K562 (cell line): ENCODE data around the gene PIK3CB. TPM values are rescaled to one million over a fixed set of nuclear protein-coding genes. Genes with fewer than 3 reads are reported as not detected.

Source experiments
- BRCA1 ChIP-seq, 2 experiments: fragments of 450-650 bp in 1 of 2; sonication (generic) in 1 of 2; formaldehyde crosslinking in 1 of 2; IDR thresholded peaks; 2 replicates each; pipeline versions ENCODE4 v1.5.0 to v1.6.1; 2017 to 2020; ENCODE audit warnings: mild to moderate bottlenecking in 1 of 2, missing genetic modification reagents in 1 of 2
- RBM22 ChIP-seq: fragments of 200-400 bp; formaldehyde crosslinking; IDR thresholded peaks from 2 replicates; pipeline ENCODE4 v1.6.1; 2018; ENCODE audit warnings: low read length, low read depth; ENCODE audit not compliant: poor library complexity, severe bottlenecking
- RFX7 ChIP-seq: fragments of 250-450 bp; sonication (Bioruptor Pico); IDR thresholded peaks from 2 replicates; pipeline ENCODE4 v1.5.1; 2021; ENCODE audit warnings: mild to moderate bottlenecking
- SMAD2 ChIP-seq: fragments of 150-350 bp; IDR thresholded peaks from 2 replicates; pipeline ENCODE4 v1.6.1; 2014; ENCODE audit warnings: low read depth, mild to moderate bottlenecking, low read length
- SNRNP70 ChIP-seq: fragments of 200-400 bp; formaldehyde crosslinking; optimal IDR thresholded peaks from 2 replicates; pipeline ENCODE3; 2017; ENCODE audit warnings: low read depth, low read length
- STAT5B ChIP-seq: fragments of 250-450 bp; sonication (Bioruptor Pico); IDR thresholded peaks from 2 replicates; pipeline ENCODE4 v1.8.0; 2021; ENCODE audit warnings: mild to moderate bottlenecking, inconsistent platforms
- TEAD4 ChIP-seq, 2 experiments: sonication (generic) in 1 of 2; formaldehyde crosslinking in 1 of 2; IDR thresholded peaks; 2 replicates each; pipeline versions ENCODE4 v1.6.1 to v1.8.0; 2012 to 2022; ENCODE audit warnings: borderline replicate concordance in 1 of 2, inconsistent platforms in 1 of 2, low read length in 1 of 2, mild to moderate bottlenecking in 1 of 2, missing genetic modification reagents in 1 of 2
- U2AF2 ChIP-seq: fragments of 200-400 bp; formaldehyde crosslinking; optimal IDR thresholded peaks from 2 replicates; pipeline ENCODE3; 2017; ENCODE audit warnings: low read depth, mild to moderate bottlenecking, low read length
- ZNF239 ChIP-seq: fragments of 250-450 bp; sonication (Bioruptor Pico); IDR thresholded peaks from 2 replicates; pipeline ENCODE4 v1.4.0; 2020; ENCODE audit warnings: mild to moderate bottlenecking
- ZNF263 ChIP-seq: sonication (generic); formaldehyde crosslinking; IDR thresholded peaks from 2 replicates; pipeline ENCODE4 v1.8.0; 2022; ENCODE audit warnings: mild to moderate bottlenecking, missing genetic modification reagents, borderline replicate concordance
- ZNF316 ChIP-seq: fragments of 450-650 bp; IDR thresholded peaks from 2 replicates; pipeline ENCODE4 v1.6.1; 2016
- ZNF354B ChIP-seq: fragments of 250-450 bp; sonication (Bioruptor Pico); IDR thresholded peaks from 2 replicates; pipeline ENCODE4 v1.4.0; 2020
- ZNF57 ChIP-seq: fragments of 450-650 bp; formaldehyde crosslinking; IDR thresholded peaks from 2 replicates; pipeline ENCODE4 v1.4.0; 2020; ENCODE audit warnings: mild to moderate bottlenecking, moderate library complexity
- ZNF583 ChIP-seq: fragments of 250-450 bp; sonication (Bioruptor Pico); IDR thresholded peaks from 2 replicates; pipeline ENCODE4 v1.4.0; 2020
- polyA plus RNA-seq, 8 experiments: library from polyadenylated mRNA; depleted of rRNA in 4 of 8; stranded (reverse) in 5 of 8; unstranded in 3 of 8; fragments of >200 nt; fragmentation: Nextera tagmentation in 2 of 8; fragmentation: Illumina TruSeq in 1 of 8; extraction: Ambion mirVana in 2 of 8; extraction: Trizol in 1 of 8; gene quantifications; 2 replicates each; pipeline versions ENCODE4 v1.2.1 to v1.2.3, GENCODE V29; 2011 to 2014; ENCODE audit warnings: inconsistent platforms in 1 of 8, missing spikeins in 1 of 8
- total RNA-seq, 7 experiments: library from RNA; depleted of rRNA in 6 of 7; stranded (reverse); fragments of >200 nt in 6 of 7; fragmentation: Illumina TruSeq in 2 of 7; extraction: Trizol in 2 of 7; gene quantifications; 2 replicates each; pipeline versions ENCODE4 v1.2.1 to v1.2.3, GENCODE V29; 2011 to 2021; ENCODE audit warnings: low replicate concordance in 1 of 7
- TF ChIP-seq, protein P1 (sequence below), 2 experiments: fragments of 450-650 bp; formaldehyde crosslinking in 1 of 2; IDR thresholded peaks; 2 replicates each; pipeline versions ENCODE4 v1.4.0 to v1.6.1; 2014 to 2020; ENCODE audit warnings: mild to moderate bottlenecking in 2 of 2, borderline replicate concordance in 1 of 2, low read depth in 1 of 2
- TF ChIP-seq, protein P2 (sequence below): fragments of 250-450 bp; sonication (Bioruptor Pico); IDR thresholded peaks from 2 replicates; pipeline ENCODE4 v1.9.0; 2021; ENCODE audit warnings: mild to moderate bottlenecking

The PIK3CB gene
- total and polyA plus RNA-seq, 9 of the 15 experiments (the other 6 are each of a cell fraction or from before 2014, with no cell fraction given): 15.3 to 62.6 (median 28.3) TPM

DNA sequence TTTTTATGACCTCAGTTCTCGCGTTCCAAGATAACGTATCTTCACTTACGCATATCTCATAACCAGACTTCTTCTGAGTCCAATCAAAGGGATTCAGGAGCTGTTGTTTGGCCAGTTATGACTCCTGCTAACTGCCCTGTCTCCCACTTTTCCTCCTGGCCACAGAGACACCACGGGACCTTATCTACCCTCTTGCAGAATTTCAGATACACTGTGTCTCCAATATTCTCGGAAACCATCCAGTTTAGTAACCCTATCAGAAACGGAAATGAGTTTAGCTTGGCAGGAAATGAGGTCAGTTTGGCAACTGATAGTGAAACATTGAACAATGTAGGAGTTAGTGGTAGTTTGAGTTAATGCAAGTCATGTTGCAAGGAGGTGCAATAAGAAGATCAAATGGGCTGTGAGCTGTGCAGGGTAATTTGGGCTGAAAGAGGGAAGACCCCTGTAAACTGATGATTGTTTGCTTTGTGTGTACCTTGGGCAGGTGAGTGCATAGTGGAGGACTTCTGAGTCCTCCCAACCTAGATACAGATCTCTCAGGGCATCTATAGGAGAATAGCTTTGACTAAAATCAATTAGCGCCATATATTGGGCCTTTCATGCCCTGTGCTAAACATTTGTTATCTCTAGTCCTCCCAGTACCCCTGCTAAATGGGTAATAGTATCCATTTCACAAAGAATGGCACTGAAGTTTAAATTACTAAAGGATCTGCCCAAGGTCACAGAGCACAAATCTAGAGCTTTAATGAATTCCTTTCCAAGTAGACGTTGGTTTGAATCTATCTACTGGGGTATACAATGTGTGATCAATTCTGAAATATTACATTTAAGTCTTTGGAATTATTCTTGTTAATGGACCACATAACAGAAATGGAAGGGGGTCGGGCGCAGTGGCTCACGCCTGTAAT is 41.3 kb upstream of the PIK3CB start (continued):
- TF ChIP-seq, protein P1, sequence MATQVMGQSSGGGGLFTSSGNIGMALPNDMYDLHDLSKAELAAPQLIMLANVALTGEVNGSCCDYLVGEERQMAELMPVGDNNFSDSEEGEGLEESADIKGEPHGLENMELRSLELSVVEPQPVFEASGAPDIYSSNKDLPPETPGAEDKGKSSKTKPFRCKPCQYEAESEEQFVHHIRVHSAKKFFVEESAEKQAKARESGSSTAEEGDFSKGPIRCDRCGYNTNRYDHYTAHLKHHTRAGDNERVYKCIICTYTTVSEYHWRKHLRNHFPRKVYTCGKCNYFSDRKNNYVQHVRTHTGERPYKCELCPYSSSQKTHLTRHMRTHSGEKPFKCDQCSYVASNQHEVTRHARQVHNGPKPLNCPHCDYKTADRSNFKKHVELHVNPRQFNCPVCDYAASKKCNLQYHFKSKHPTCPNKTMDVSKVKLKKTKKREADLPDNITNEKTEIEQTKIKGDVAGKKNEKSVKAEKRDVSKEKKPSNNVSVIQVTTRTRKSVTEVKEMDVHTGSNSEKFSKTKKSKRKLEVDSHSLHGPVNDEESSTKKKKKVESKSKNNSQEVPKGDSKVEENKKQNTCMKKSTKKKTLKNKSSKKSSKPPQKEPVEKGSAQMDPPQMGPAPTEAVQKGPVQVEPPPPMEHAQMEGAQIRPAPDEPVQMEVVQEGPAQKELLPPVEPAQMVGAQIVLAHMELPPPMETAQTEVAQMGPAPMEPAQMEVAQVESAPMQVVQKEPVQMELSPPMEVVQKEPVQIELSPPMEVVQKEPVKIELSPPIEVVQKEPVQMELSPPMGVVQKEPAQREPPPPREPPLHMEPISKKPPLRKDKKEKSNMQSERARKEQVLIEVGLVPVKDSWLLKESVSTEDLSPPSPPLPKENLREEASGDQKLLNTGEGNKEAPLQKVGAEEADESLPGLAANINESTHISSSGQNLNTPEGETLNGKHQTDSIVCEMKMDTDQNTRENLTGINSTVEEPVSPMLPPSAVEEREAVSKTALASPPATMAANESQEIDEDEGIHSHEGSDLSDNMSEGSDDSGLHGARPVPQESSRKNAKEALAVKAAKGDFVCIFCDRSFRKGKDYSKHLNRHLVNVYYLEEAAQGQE (IDR thresholded peaks at IDR 0.05; ENCODE audit: borderline replicate concordance): peak; percentile 61
- TF ChIP-seq, protein P1 (CRISPR knock-in tag; IDR thresholded peaks at IDR 0.05; ENCODE audit: low read depth): 0 out of 2 replicates have a peak, but pooled peaks have one; percentile 21
- no peak for TF ChIP-seq RBM22
- TF ChIP-seq RFX7: no peak
- no peak for TF ChIP-seq ZNF239 (CRISPR knock-in tag)
- TF ChIP-seq ZNF316: peak; percentile 97
- no peak for TF ChIP-seq ZNF57 (CRISPR knock-in tag)
- peak; percentile 99 for TF ChIP-seq TEAD4 (IDR thresholded peaks at IDR 0.05; ENCODE audit: low read length)
- TF ChIP-seq TEAD4 (CRISPR knock-in tag; IDR thresholded peaks at IDR 0.05; ENCODE audit: borderline replicate concordance): no peak
- no peak for TF ChIP-seq SNRNP70
- no peak for TF ChIP-seq SMAD2
- TF ChIP-seq ZNF263 (CRISPR knock-in tag): peak; percentile 86
- TF ChIP-seq ZNF583 (CRISPR knock-in tag): no peak
- TF ChIP-seq, protein P2, sequence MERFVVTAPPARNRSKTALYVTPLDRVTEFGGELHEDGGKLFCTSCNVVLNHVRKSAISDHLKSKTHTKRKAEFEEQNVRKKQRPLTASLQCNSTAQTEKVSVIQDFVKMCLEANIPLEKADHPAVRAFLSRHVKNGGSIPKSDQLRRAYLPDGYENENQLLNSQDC (CRISPR knock-in tag): no peak
- no peak for TF ChIP-seq U2AF2
- TF ChIP-seq BRCA1 (IDR thresholded peaks at IDR 0.05): no peak
- TF ChIP-seq BRCA1 (CRISPR knock-in tag; IDR thresholded peaks at IDR 0.05): no peak
- TF ChIP-seq ZNF354B (CRISPR knock-in tag): no peak
- no peak for TF ChIP-seq STAT5B (CRISPR knock-in tag)
